ES-I3 (cell line): Measurements from ENCODE around the gene DCD.
"Not testable (repeated sequence)": the region's sequence is repeated elsewhere in the genome, so short reads cannot be mapped to it uniquely, and the experiment has no call there.

ENCODE experiments used
- H3K36me3 ChIP-seq: 2 replicates; pipeline ENCODE4 v1.6.1; 2013; ENCODE audit warnings: mild to moderate bottlenecking, low read length, control low read depth, moderate library complexity; ENCODE audit not compliant: insufficient read depth
- H3K4me1 ChIP-seq: 2 replicates; pipeline ENCODE4 v1.6.1; 2013; ENCODE audit warnings: mild to moderate bottlenecking, control low read depth, low read length; ENCODE audit not compliant: insufficient read depth
- H3K9ac ChIP-seq: 2 replicates; pipeline ENCODE4 v1.6.1; 2013; ENCODE audit warnings: low read depth, mild to moderate bottlenecking, low read length, moderate library complexity
- H3K9me3 ChIP-seq: 2 replicates; pipeline ENCODE4 v1.6.1; 2013; ENCODE audit warnings: mild to moderate bottlenecking, low read length, moderate library complexity; ENCODE audit not compliant: control insufficient read depth, insufficient read depth

DCD gene

GRCh38 chr12:54648265-54648664 is at the start of gene DCD:
Gene DCD, minus strand, starts transcription at chr12:54648365. Its CDS starts 62 bp downstream, at chr12:54648303.
- Histone ChIP-seq H3K4me1 (no peaks in the 10 kb centered on the region), H3K9me3 (no peaks in the 10 kb centered on the region)

DNA sequence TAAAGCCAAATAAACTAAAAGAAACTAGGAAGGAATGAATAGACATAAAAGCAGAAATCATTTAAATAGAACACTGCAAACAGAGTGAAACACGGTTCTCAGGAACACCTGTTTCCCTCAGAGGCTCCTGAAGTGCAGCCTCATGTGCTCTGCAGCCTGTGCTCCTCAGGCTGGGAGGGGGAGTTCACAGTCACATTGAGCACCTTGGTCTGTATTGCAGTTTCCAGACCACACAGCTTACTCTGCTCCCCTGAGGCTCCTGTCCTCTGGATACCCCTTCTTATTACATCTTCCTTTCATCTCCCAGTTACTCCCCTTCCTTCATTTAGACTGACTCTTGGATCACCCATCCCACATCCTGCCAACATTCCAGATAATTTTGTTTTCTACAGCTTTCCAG is 49.7 kb upstream of the DCD start:
- H3K9me3 ChIP-seq: no peaks in the 10 kb centered on the region
- H3K4me1 ChIP-seq: no peaks in the 10 kb centered on the region
- no peaks in the 10 kb centered on the region for H3K36me3 ChIP-seq
- no peak overlapping the region for H3K9ac ChIP-seq

More at GRCh38 chr12:54648265-54648664, at the start of gene DCD:
- Histone ChIP-seq H3K36me3 (no peaks in the 10 kb centered on the region), H3K9ac (no peak within 1 kb of the TSS)

GRCh38 chr12:54692353-54692752 is 44.2 kb upstream of the DCD start:
- no peak overlapping the region for H3K9ac ChIP-seq
- no peaks in the 10 kb centered on the region for H3K36me3 ChIP-seq
- no peaks in the 10 kb centered on the region for H3K4me1 ChIP-seq
- H3K9me3 ChIP-seq: peaks cover 4% of the 10 kb centered on the region; the same call in 1 of the 2 replicates

DNA sequence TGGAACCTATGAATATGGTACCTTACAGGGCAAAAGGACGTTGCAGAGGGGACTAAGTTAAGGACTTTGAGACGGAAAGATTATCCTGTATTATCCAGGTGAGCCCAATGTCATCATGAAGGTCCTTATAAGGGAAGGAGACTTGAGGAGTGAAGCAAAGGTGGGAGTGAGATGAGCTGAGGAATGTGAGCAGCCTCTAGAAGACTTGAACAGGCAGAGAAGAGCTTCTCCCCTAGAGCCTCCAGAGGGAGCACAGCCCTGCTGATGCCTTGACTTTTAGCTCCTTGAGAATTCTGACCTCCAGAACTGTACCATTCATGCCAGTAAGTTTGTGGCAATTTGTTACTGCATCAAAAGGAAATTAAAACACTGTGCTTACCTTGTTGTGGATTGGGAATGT is 41.8 kb upstream of the DCD start:
- H3K9ac ChIP-seq: no peak overlapping the region

DNA sequence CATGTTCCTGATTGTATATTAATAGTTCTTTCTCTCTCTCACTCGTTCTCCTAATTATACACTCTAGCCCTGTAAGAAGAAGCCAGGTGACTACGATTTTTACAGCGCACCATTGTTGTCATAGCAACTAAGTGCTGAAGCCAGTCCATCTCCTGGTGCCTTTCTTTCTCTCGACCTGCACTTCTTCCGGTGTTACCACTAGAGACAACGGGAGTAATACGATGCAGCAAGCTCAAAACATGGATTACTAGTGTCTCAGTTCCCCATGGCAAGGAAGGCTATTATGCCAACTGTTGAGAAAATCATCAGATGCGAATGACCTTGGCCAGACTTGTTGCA is 40.8 kb upstream of the DCD start:
- H3K4me1 ChIP-seq: peaks cover 10% of the 10 kb centered on the region
- no peak overlapping the region for H3K9ac ChIP-seq
- H3K36me3 ChIP-seq: no peaks in the 10 kb centered on the region
- peaks cover 4% of the 10 kb centered on the region; the same call in 1 of the 2 replicates for H3K9me3 ChIP-seq

More for the DNA sequence above, 41.8 kb upstream of the DCD start:
- no peaks in the 10 kb centered on the region for H3K36me3 ChIP-seq
- H3K4me1 ChIP-seq: peaks cover under 1% of the 10 kb centered on the region; the same call in 1 of the 2 replicates
- peaks cover 4% of the 10 kb centered on the region; the same call in 1 of the 2 replicates for H3K9me3 ChIP-seq

DNA sequence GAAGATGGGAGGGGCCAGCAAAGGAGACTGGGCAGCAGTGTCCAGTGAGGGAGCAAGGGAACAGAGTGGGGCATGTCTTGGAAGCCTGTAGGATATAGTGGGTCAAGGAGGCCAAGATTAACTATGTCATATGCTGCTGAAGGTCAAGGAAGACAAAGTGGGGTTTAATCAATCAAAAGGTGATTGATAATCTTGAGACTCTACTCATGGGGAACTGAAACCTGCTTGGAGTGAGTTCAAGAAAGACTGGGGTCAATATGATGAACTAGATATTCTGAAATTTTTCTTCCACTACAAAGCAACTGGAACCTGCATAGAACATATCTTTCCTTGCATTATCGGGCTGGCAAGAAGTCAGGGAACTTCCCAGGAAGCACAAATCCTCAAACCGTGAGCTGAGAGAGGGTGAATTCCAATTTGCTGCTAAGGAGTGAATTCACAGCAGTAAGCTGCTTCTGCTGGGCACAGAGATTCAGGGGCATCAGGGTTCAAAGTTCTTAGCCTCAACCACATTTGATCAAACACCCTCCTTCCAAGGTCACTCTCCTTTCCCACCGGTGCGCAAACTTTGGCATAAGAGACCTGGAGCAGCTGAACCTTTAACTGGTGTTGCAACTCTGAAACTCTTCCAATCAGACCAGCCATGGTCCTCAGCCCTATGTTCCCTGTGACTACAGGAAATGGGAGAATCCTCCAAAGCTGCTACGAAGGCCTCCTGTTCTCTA is 40.3 kb upstream of the DCD start:
- H3K4me1 ChIP-seq: peaks cover 14% of the 10 kb centered on the region

DNA sequence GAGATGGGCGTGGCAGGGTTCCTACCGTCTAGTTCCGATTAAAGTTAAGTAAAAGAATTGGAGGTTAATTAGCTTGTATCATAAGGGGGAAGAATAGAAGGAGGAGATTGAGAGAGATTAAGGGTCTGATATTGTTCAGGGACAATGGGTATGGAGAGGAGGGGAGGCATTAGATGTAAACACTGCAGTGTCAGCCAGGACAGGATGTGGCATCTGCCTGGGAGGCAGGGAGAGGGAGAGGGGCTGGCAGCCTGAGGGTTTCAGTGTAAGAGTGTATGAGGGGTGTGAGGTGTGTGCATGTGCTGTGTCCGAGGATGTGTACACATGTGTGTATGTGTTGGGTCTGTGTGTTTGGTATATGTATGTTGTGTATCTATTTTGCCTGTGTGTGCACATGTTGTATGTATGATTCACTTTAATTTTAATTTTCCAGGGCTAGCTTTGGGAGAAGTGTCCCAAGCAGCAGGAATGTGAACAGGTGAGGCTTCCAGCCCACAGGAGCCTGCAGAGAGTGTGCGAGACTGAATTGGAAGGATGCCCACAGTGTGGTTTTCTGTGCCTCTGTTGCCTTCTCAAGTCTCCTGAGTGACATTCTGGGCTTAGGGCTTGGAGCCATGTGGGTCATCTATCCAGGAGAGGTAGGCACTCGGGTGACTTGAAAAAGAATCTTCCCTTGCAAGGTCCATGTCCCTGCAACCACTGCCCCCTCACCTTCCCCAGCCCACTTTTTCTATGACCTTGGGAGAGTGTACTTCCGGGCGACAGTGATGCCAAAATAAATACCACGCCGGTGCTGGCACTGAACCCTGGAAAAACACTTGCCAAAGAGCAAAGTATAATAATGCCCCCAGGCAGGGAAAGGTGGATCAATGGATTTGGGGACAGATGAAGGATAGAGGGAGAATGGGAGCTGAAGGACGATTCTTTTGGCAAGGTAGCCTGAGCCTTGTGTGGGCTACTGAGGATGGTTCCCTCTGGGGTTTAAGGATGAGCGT is 36.8 kb upstream of the DCD start:
- Histone ChIP-seq H3K9me3 (peaks cover 4% of the 10 kb centered on the region; the same call in 1 of the 2 replicates), H3K9ac (no peak overlapping the region), H3K36me3 (no peaks in the 10 kb centered on the region), H3K4me1 (peaks cover 35% of the 10 kb centered on the region)

More for the DNA sequence above, 40.3 kb upstream of the DCD start:
- H3K9ac ChIP-seq: no peak overlapping the region
- H3K9me3 ChIP-seq: peaks cover 4% of the 10 kb centered on the region; the same call in 1 of the 2 replicates
- no peaks in the 10 kb centered on the region for H3K36me3 ChIP-seq

DNA sequence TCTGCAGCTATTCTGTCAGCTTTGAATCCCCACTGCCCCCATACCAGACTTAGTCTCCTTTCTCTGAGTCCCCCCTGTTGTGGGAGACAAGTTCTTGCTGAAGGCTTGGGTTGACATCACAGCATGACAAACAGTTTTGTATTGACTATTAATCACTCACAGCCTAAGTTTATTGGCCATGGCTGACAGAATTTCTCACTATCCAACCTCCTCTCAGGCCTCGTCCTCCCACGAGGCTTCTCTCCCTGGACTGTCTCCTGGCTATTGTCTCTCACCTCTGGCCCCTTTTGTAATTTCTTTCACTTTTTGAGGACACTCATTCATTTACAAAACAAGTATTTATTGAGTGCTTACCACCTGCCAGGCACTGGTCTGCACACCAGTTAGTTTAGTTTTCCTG is 35.2 kb upstream of the DCD start:
- Histone ChIP-seq H3K36me3 (no peaks in the 10 kb centered on the region), H3K4me1 (peaks cover 35% of the 10 kb centered on the region), H3K9me3 (peaks cover 4% of the 10 kb centered on the region; the same call in 1 of the 2 replicates), H3K9ac (no peak overlapping the region)

- no peaks in the 10 kb centered on the region for H3K9me3 ChIP-seq
- H3K36me3 ChIP-seq: no peaks in the 10 kb centered on the region
- no peak overlapping the region for H3K9ac ChIP-seq
- H3K4me1 ChIP-seq: peaks cover 35% of the 10 kb centered on the region
These were observed 34.5 kb upstream of the DCD start for GRCh38 chr12:54682674-54683073.

DNA sequence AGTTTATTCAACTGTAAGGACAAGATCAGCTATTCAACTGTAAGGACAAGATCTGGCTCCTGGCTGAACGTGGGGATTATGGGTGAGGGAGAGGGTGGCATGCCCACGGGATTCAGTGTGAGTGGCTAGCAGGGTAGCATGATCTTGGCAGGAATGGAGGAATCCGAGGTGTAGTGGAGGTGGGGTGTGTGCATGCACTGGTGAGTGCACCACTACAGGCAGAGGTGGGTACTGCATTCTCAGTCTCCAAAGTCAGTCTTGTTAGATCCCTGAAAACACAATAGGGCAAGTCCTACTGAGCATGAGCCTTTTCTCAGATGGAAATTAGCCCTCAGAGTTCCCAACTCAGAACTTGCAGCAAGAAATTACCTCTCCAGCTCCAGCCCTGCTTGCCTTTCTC is 32.2 kb upstream of the DCD start:
- no peaks in the 10 kb centered on the region for H3K9me3 ChIP-seq
- H3K36me3 ChIP-seq: no peaks in the 10 kb centered on the region
- peaks cover 35% of the 10 kb centered on the region for H3K4me1 ChIP-seq
- H3K9ac ChIP-seq: no peak overlapping the region

DNA sequence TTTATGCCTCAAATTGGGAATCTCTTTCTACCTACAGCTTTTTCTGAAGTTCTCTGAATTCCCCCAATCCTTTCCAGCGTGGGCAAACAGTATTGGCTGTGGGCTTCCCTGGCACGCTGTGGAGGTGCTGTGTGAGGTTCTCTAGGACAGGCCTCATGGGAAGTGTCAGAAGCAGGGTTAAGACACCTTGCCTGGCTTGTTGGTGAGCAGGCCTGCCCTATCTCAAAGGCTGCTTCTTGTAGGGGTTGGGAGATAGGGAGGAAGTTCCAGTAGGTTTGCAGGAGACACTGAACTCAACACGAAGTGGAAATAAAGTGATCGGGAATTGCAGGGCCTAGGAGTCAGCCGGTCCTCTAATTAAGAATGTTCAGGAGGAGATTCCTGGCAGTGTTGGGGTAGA is 30.0 kb upstream of the DCD start:
- H3K9ac ChIP-seq: no peak overlapping the region
- no peaks in the 10 kb centered on the region for H3K36me3 ChIP-seq
- no peaks in the 10 kb centered on the region for H3K9me3 ChIP-seq
- H3K4me1 ChIP-seq: peaks cover 18% of the 10 kb centered on the region

DNA sequence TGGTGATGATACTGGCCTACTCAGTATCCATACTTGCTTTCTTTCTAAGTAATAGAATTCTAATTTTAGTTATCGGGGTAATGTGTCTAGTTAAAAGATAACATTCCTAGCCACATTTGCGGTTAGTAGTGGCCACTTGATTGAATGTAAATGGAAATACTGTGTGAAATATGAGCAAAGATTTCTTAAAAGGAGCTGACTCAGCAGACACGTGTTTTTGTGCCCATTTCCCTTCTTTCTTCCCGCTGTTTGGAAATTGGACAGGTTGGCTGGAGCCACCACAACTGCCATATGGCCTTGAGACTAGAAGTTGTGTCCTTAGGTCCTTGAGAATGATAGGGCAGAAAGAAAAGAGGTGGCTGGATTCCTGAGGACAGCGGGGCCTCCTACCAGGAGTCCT is 19.8 kb upstream of the DCD start:
- Histone ChIP-seq H3K4me1 (no peaks in the 10 kb centered on the region), H3K36me3 (no peaks in the 10 kb centered on the region), H3K9ac (no peak overlapping the region), H3K9me3 (no peaks in the 10 kb centered on the region)

GRCh38 chr12:54666008-54666407 is 17.8 kb upstream of the DCD start:
- no peaks in the 10 kb centered on the region for H3K9me3 ChIP-seq
- no peaks in the 10 kb centered on the region for H3K36me3 ChIP-seq
- H3K9ac ChIP-seq: no peak overlapping the region
- H3K4me1 ChIP-seq: no peaks in the 10 kb centered on the region

DNA sequence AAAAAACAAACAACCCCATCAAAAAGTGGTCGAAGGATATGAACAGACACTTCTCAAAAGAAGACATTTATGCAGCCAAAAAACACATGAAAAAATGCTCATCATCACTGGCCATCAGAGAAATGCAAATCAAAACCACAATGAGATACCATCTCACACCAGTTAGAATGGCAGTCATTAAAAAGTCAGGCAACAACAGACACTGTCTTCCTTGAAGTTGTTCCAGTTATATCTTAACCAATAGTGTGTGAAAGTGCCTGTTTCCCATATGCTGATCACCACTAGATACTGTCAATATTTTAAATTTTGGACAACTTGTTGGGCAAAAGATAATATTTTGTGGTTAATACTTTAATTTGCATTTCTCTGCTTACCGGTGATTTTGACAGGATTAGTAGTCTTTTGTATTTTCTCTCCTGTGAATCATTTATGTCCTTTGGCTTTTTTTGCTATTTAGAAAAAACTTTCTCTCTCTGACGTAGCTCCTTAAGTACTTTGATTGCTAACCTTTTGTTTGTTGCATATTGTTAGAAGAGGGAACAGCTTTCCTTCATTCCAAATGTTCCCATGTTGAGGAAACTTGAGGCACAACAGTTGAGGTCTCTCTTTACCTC is 17.0 kb upstream of the DCD start:
- H3K36me3 ChIP-seq, H3K9me3 ChIP-seq, H3K4me1 ChIP-seq, H3K9ac ChIP-seq: not testable (repeated sequence)
